ENCODE measurements around the gene LRRC15. TPM values are rescaled to one million over a fixed set of nuclear protein-coding genes. Genes with fewer than 3 reads are reported as not detected.

The LRRC15 gene
- total RNA-seq, 5 donors from 2014 or later (not counting 1 experiment from before 2014, with no cell fraction given): not detected

DNA sequence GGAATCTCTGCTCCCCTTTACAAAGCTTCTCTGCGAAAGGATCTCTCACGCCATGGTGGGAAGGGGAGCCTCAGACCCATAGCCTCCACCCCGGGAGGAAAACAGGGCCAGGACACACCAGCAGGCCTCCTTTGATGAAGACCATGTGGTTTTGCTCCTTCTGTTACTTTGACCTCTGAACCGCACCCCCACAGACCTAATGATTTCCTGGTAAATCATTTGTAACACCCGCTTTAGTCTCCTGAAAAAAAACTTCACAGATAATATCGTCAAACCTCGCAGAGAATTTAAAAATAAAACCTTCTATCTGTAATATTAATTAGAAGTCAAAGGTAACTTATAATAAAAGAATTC is 36.7 kb downstream of the LRRC15 start:
- H3K9me3 ChIP-seq: no peaks in the 10 kb centered on the region
- DNase-seq (no peak), ATAC-seq (replicated peaks in 1 of 4) (no peak)
- no peaks in the 10 kb centered on the region for H3K9me3 Mint-ChIP-seq
- H3K36me3 ChIP-seq (ENCODE audit: control insufficient read depth in 2 of 2, extremely low read depth in 1 of 2, insufficient read depth in 1 of 2, low read length in 1 of 2): no peaks in the 10 kb centered on the region
- no peak overlapping the region for H3K4me3 ChIP-seq (ENCODE audit: control insufficient read depth in 1 of 2, extremely low read depth in 1 of 2, low read length in 1 of 2)
- 100% methylated on average over 3 of the region's 7 CpGs for WGBS (ENCODE audit: insufficient coverage)
- peak overlapping the region in 1 of 2 donors; percentile 2 for H3K27ac Mint-ChIP-seq
- peaks cover 11 to 36% of the 10 kb centered on the region in 2 donors for H3K27me3 Mint-ChIP-seq
- peak overlapping the region in 2 of 3 donors; percentile 2 to 51 for H3K4me3 Mint-ChIP-seq
- peaks cover 0 to 10% of the 10 kb centered on the region in 2 experiments for H3K4me1 ChIP-seq (ENCODE audit: control insufficient read depth in 1 of 2, extremely low read depth in 1 of 2, insufficient read depth in 2 of 2, low read length in 2 of 2)
- POLR2A ChIA-PET: no interaction called here
- no peaks in the 10 kb centered on the region for H3K36me3 Mint-ChIP-seq
- CTCF ChIA-PET: interaction anchor here in 1 of 2 donors (1.0 to 1.9 kb wide), 3 partner anchors 11 to 151 kb away, joined by 3 to 16 read pairs (median 5); no protein-coding TSS in a partner anchor
- H3K4me1 Mint-ChIP-seq: peaks cover 4 to 8% (median 7%) of the 10 kb centered on the region in 3 donors
- no peak overlapping the region for H3K27ac ChIP-seq (ENCODE audit: low read length)
- H3K27me3 ChIP-seq (replicated peaks in 1 of 2; ENCODE audit: control insufficient read depth in 2 of 2, extremely low read depth in 1 of 2, insufficient read depth in 2 of 2, low read length in 1 of 2): peaks cover 3 to 46% of the 10 kb centered on the region in 2 experiments

DNA sequence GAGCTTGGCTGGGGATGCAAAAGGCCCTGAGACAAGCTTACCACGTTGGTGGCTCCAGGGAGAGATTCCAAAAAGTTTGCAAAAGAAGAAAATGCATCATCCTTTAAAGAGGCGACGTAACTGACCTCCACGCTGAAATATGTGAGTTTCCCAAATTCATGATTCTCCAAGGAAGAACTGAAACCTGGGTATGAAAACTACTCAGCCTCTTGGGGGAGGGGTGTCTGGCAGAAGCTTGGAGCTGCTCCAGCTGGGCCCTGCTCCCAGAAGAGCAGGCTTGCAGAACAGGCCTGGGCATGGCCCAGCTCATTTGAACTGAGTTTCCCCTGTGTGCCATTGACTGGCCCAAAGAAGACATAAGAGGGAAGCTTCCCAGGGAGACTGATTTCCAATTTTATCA is 39.0 kb downstream of the LRRC15 start:
- no peaks in the 10 kb centered on the region for H3K9me3 ChIP-seq
- H3K27ac ChIP-seq (ENCODE audit: low read length): no peak overlapping the region
- DNase-seq (no peak), ATAC-seq (replicated peaks in 1 of 4) (no peak)
- H3K36me3 ChIP-seq (ENCODE audit: control insufficient read depth in 2 of 2, extremely low read depth in 1 of 2, insufficient read depth in 1 of 2, low read length in 1 of 2): no peaks in the 10 kb centered on the region
- Mint-ChIP-seq H3K27me3 (peaks cover 11 to 27% of the 10 kb centered on the region in 2 donors), H3K9me3 (no peaks in the 10 kb centered on the region), H3K27ac (no peak overlapping the region), H3K4me3 (no peak overlapping the region), H3K36me3 (no peaks in the 10 kb centered on the region), H3K4me1 (peaks cover 4 to 8% (median 7%) of the 10 kb centered on the region in 3 donors)
- peaks cover 3 to 48% of the 10 kb centered on the region in 2 experiments for H3K27me3 ChIP-seq (replicated peaks in 1 of 2; ENCODE audit: control insufficient read depth in 2 of 2, extremely low read depth in 1 of 2, insufficient read depth in 2 of 2, low read length in 1 of 2)
- H3K4me1 ChIP-seq (ENCODE audit: control insufficient read depth in 1 of 2, extremely low read depth in 1 of 2, insufficient read depth in 2 of 2, low read length in 2 of 2): peaks cover 0 to 10% of the 10 kb centered on the region in 2 experiments
- H3K4me3 ChIP-seq (ENCODE audit: control insufficient read depth in 1 of 2, extremely low read depth in 1 of 2, low read length in 1 of 2): no peak overlapping the region
- POLR2A ChIA-PET: no interaction called here
- CTCF ChIA-PET: no interaction called here
- 0% methylated on average over 1 of the region's 4 CpGs for WGBS (ENCODE audit: insufficient coverage)

DNA sequence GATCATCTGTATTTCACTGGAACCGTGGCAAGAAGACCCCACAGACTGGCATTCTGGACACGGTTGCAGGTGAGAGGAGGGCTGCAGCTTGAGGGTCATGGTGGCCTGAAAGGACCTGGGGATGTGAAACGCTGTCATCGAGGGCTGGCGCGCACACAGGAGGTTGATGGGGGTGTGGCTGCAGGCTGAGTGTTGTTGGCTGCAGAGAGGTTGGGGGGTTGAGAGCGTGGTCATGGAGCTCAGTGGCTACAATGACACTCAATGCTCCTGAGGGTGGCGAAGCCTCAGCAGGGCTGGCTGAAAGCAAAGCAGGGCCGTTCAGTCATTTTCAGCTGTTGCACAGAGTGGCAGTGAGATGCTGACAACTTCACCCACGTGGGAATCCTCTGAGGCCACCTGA is 39.4 kb downstream of the LRRC15 start:
- H3K4me3 ChIP-seq (ENCODE audit: control insufficient read depth in 1 of 2, extremely low read depth in 1 of 2, low read length in 1 of 2): no peak overlapping the region
- H3K27ac ChIP-seq (ENCODE audit: low read length): no peak overlapping the region
- H3K9me3 ChIP-seq: no peaks in the 10 kb centered on the region
- H3K4me1 ChIP-seq (ENCODE audit: control insufficient read depth in 1 of 2, extremely low read depth in 1 of 2, insufficient read depth in 2 of 2, low read length in 2 of 2): peaks cover 0 to 10% of the 10 kb centered on the region in 2 experiments
- ChIA-PET CTCF (no interaction called here), POLR2A (no interaction called here)
- Mint-ChIP-seq H3K9me3 (no peaks in the 10 kb centered on the region), H3K27ac (no peak overlapping the region), H3K4me1 (peaks cover 4 to 8% (median 7%) of the 10 kb centered on the region in 3 donors), H3K4me3 (no peak overlapping the region), H3K27me3 (peaks cover 11 to 27% of the 10 kb centered on the region in 2 donors), H3K36me3 (no peaks in the 10 kb centered on the region)
- H3K27me3 ChIP-seq (replicated peaks in 1 of 2; ENCODE audit: control insufficient read depth in 2 of 2, extremely low read depth in 1 of 2, insufficient read depth in 2 of 2, low read length in 1 of 2): peaks cover 3 to 46% of the 10 kb centered on the region in 2 experiments
- no peaks in the 10 kb centered on the region for H3K36me3 ChIP-seq (ENCODE audit: control insufficient read depth in 2 of 2, extremely low read depth in 1 of 2, insufficient read depth in 1 of 2, low read length in 1 of 2)
- DNase-seq: no peak
- WGBS (ENCODE audit: insufficient coverage): 82% methylated on average over 8 of the region's 10 CpGs
- ATAC-seq (replicated peaks in 1 of 4): no peak

DNA sequence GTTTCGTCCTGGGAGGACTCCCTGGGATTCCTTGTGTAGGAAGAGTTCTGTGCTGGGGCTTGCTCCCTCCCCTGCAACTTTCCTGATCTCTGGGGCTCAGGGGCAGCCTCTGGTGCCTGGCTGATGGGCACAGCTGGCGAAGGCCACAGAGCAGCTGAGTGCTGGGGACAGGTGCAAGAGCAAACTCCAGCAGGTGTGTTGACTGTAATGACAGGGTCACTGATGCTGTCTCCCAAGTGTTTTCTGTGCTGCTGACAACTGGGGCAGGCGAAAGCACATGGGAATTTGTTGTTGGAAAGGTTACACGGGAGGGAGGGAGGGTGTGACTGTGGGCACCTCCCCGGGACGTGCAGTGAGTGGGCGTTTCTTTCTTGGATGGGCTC is 40.0 kb downstream of the LRRC15 start:
- POLR2A ChIA-PET: no interaction called here

DNA sequence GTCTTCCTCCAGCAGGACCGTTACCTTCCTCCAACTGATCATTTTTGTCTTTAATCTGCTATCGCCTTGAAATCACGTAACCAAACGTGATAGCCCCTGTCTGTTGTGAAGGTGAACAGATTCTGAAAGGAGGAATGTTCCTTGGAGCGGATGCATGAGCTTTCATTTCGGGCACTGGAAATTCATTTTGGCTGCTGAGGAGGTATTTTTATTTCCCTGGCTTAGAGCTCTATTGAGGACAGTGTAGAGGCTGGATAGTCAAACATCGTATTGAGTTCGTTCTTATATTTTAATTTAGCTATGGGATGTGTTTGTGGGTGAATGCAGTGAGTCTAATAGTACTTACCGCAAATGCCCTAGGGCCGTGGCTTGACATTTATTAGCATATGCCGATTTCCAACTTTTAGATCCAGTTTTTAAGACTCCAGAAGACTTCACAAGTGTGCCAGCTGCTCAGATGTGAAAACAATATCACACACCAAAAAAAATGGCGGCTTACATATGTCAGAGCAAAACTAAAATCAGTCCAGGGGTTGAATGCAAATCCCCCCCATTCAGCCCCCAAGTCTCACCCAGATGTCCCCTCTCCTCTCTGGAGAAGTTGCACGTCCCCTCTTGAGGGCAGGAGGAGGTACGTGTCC is 40.5 kb downstream of the LRRC15 start:
- POLR2A ChIA-PET: interaction anchor here in 1 of 2 donors (0.7 kb wide), 1 partner anchor 113 kb away, joined by 5 read pairs; no protein-coding TSS in a partner anchor
- H3K4me1 ChIP-seq (ENCODE audit: control insufficient read depth in 1 of 2, extremely low read depth in 1 of 2, insufficient read depth in 2 of 2, low read length in 2 of 2): peaks cover 0 to 15% of the 10 kb centered on the region in 2 experiments
- Mint-ChIP-seq H3K4me1 (peaks cover 3 to 8% (median 7%) of the 10 kb centered on the region in 3 donors), H3K27ac (peak overlapping the region in 1 of 2 donors; percentile 4), H3K4me3 (no peak overlapping the region), H3K36me3 (no peaks in the 10 kb centered on the region), H3K9me3 (no peaks in the 10 kb centered on the region), H3K27me3 (peaks cover 11 to 26% of the 10 kb centered on the region in 2 donors)
- no peak overlapping the region for H3K4me3 ChIP-seq (ENCODE audit: control insufficient read depth in 1 of 2, extremely low read depth in 1 of 2, low read length in 1 of 2)
- H3K9me3 ChIP-seq: no peaks in the 10 kb centered on the region
- no peak for ATAC-seq (replicated peaks in 1 of 4)
- DNase-seq: no peak
- peaks cover 3 to 47% of the 10 kb centered on the region in 2 experiments for H3K27me3 ChIP-seq (replicated peaks in 1 of 2; ENCODE audit: control insufficient read depth in 2 of 2, extremely low read depth in 1 of 2, insufficient read depth in 2 of 2, low read length in 1 of 2)
- no peaks in the 10 kb centered on the region for H3K36me3 ChIP-seq (ENCODE audit: control insufficient read depth in 2 of 2, extremely low read depth in 1 of 2, insufficient read depth in 1 of 2, low read length in 1 of 2)
- CTCF ChIA-PET: interaction anchor here (0.6 to 1.3 kb wide), 2 partner anchors 15 to 217 kb away, joined by 3 to 4 read pairs; no protein-coding TSS in a partner anchor
- 86% methylated on average over 4 of the region's 14 CpGs for WGBS (ENCODE audit: insufficient coverage)
- H3K27ac ChIP-seq (ENCODE audit: low read length): no peak overlapping the region

More for the DNA sequence above, 40.0 kb downstream of the LRRC15 start:
- DNase-seq (no peak), ATAC-seq (replicated peaks in 1 of 4) (no peak)
- H3K4me3 ChIP-seq (ENCODE audit: control insufficient read depth in 1 of 2, extremely low read depth in 1 of 2, low read length in 1 of 2): no peak overlapping the region
- Mint-ChIP-seq H3K36me3 (no peaks in the 10 kb centered on the region), H3K4me3 (no peak overlapping the region), H3K27me3 (peaks cover 11 to 27% of the 10 kb centered on the region in 2 donors), H3K27ac (no peak overlapping the region), H3K4me1 (peaks cover 4 to 8% (median 7%) of the 10 kb centered on the region in 3 donors), H3K9me3 (no peaks in the 10 kb centered on the region)
- CTCF ChIA-PET: interaction anchor here (0.6 to 1.3 kb wide), 2 partner anchors 14 to 217 kb away, joined by 3 to 4 read pairs; no protein-coding TSS in a partner anchor
- H3K27me3 ChIP-seq (replicated peaks in 1 of 2; ENCODE audit: control insufficient read depth in 2 of 2, extremely low read depth in 1 of 2, insufficient read depth in 2 of 2, low read length in 1 of 2): peaks cover 3 to 46% of the 10 kb centered on the region in 2 experiments
- no peaks in the 10 kb centered on the region for H3K9me3 ChIP-seq
- H3K36me3 ChIP-seq (ENCODE audit: control insufficient read depth in 2 of 2, extremely low read depth in 1 of 2, insufficient read depth in 1 of 2, low read length in 1 of 2): no peaks in the 10 kb centered on the region
- H3K4me1 ChIP-seq (ENCODE audit: control insufficient read depth in 1 of 2, extremely low read depth in 1 of 2, insufficient read depth in 2 of 2, low read length in 2 of 2): peaks cover 0 to 11% of the 10 kb centered on the region in 2 experiments
- H3K27ac ChIP-seq (ENCODE audit: low read length): no peak overlapping the region
- 62% methylated on average over 5 of the region's 7 CpGs for WGBS (ENCODE audit: insufficient coverage)

DNA sequence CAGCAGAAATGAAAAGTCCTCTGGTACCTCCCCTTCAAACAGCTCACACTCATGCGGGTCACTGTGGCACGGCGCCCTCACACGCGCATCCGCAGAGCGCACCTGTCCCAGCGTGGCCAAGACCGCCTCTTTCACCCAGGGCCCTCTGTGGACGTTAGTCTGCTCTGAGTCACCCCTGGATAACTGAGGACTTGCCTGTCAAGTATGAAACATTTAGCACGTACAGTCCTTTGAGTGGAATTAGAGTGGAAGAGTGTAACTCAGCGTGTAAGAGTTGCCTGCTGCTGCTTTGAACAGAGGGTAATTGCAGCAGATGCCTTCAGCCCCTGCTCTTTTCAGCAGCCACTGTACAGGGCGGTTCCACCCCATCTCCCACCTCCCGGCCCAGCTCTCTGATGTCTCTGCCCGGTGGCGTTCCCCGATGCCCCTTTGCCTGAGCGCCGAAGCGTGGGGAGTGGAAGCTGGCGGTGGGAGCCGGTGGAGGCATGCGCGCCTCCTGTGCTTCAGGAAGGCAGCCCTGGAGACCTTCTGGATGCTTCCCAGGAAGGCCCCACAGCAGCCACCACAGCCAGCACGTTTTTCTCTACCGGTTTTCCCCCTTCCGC is 41.4 kb downstream of the LRRC15 start:
- Histone ChIP-seq H3K27ac (ENCODE audit: low read length) (no peak overlapping the region), H3K9me3 (no peaks in the 10 kb centered on the region), H3K36me3 (ENCODE audit: control insufficient read depth in 2 of 2, extremely low read depth in 1 of 2, insufficient read depth in 1 of 2, low read length in 1 of 2) (no peaks in the 10 kb centered on the region), H3K4me3 (ENCODE audit: control insufficient read depth in 1 of 2, extremely low read depth in 1 of 2, low read length in 1 of 2) (no peak overlapping the region), H3K4me1 (ENCODE audit: control insufficient read depth in 1 of 2, extremely low read depth in 1 of 2, insufficient read depth in 2 of 2, low read length in 2 of 2) (peaks cover 0 to 11% of the 10 kb centered on the region in 2 experiments), H3K27me3 (replicated peaks in 1 of 2; ENCODE audit: control insufficient read depth in 2 of 2, extremely low read depth in 1 of 2, insufficient read depth in 2 of 2, low read length in 1 of 2) (peaks cover under 1 to 45% of the 10 kb centered on the region in 2 experiments)
- ChIA-PET POLR2A (interaction anchor here in 1 of 2 donors (0.7 kb wide), 1 partner anchor 114 kb away, joined by 5 read pairs; no protein-coding TSS in a partner anchor), CTCF (interaction anchor here in 1 of 2 donors (1.3 kb wide), 1 partner anchor 16 kb away, joined by 4 read pairs; no protein-coding TSS in a partner anchor)
- WGBS (ENCODE audit: insufficient coverage): 83% methylated on average over 27 of the region's 27 CpGs
- H3K27ac Mint-ChIP-seq: no peak overlapping the region
- peaks cover 11 to 20% of the 10 kb centered on the region in 2 donors for H3K27me3 Mint-ChIP-seq
- H3K4me1 Mint-ChIP-seq: peaks cover 0 to 5% (median under 1%) of the 10 kb centered on the region in 3 donors
- H3K4me3 Mint-ChIP-seq: no peak overlapping the region
- no peaks in the 10 kb centered on the region for H3K36me3 Mint-ChIP-seq
- DNase-seq (peak in 17 of 35 experiments; percentile 14 to 56 (median 36)), ATAC-seq (replicated peaks in 1 of 4) (peak in 1 of 4 experiments; percentile 19)
- H3K9me3 Mint-ChIP-seq: no peaks in the 10 kb centered on the region
